HG03571 (cell line): ENCODE measurements around the gene VAMP3.

ENCODE experiments used
- ATAC-seq: cut with Tn5 transposase; IDR thresholded peaks from one replicate; pipeline ENCODE4 v1.9.1; 2021; ENCODE audit not compliant: unreplicated experiment

The VAMP3 gene

GRCh38 chr1:7810395-7810794, 39.3 kb downstream of the VAMP3 start:
- ATAC-seq = no peak

GRCh38 chr1:7811476-7811875, 40.4 kb downstream of the VAMP3 start:
- no peak for ATAC-seq

GRCh38 chr1:7813677-7814373, 42.7 kb downstream of the VAMP3 start:
- ATAC-seq = no peak

- ATAC-seq = no peak
These were observed 50.2 kb downstream of the VAMP3 start for GRCh38 chr1:7821282-7821681.

- ATAC-seq = no peak
These were observed 53.6 kb downstream of the VAMP3 start for GRCh38 chr1:7824701-7825100.

- no peak for ATAC-seq
These were observed 55.3 kb downstream of the VAMP3 start for GRCh38 chr1:7826363-7826762.

- ATAC-seq = no peak
These were observed 56.2 kb downstream of the VAMP3 start for GRCh38 chr1:7827126-7827955.
